Upper lobe of left lung (tissue), 4 donors: ENCODE measurements around the gene INTS11.

Experiments
- CTCF ChIP-seq, 6 experiments: fragments of 450-650 bp in 4 of 6; fragments of 200-600 bp in 2 of 6; sonication (generic) in 2 of 6; IDR thresholded peaks; one replicate each; pipeline ENCODE4 v1.5.1; 2016 to 2019; ENCODE audit warnings: antibody characterized with exemption in 6 of 6
- POLR2A ChIP-seq, 4 donors: fragments of 450-650 bp; IDR thresholded peaks; one replicate each; pipeline ENCODE4 v1.5.1; 2016 to 2017; ENCODE audit warnings: antibody characterized with exemption in 4 of 4, mild to moderate bottlenecking in 2 of 4

GRCh38 chr1:1325288-1326074, 1.0 kb upstream of the INTS11 start:
- peak in 1 of 6 experiments; percentile 4 for TF ChIP-seq CTCF (IDR thresholded peaks at IDR 0.05)
- no peak for TF ChIP-seq POLR2A (IDR thresholded peaks at IDR 0.05)
